MM.1S (cell line): ENCODE measurements around the gene TRIB2.

Source experiments
- DNase-seq: peaks from one replicate; pipeline ENCODE4 v3.0.0-alpha.2; 2015
- H2AFZ ChIP-seq: fragments of 300-600 bp; sonication (generic); 2 replicates; pipeline ENCODE4 v1.6.0; 2016; ENCODE audit warnings: antibody characterized with exemption, low read length
- H3F3A ChIP-seq: fragments of 300-600 bp; sonication (generic); 2 replicates; pipeline ENCODE4 v1.6.1; 2016; ENCODE audit warnings: mild to moderate bottlenecking, antibody characterized with exemption, low read length, moderate library complexity, mixed read lengths; ENCODE audit not compliant: insufficient read depth
- H3K27ac ChIP-seq: fragments of 300-600 bp; sonication (generic); 2 replicates; pipeline ENCODE4 v1.5.1; 2016; ENCODE audit warnings: mild to moderate bottlenecking, low read length
- H3K27me3 ChIP-seq: fragments of 300-600 bp; sonication (generic); replicated peaks from 2 replicates; pipeline ENCODE4 v1.6.0; 2016; ENCODE audit warnings: low read length; ENCODE audit not compliant: insufficient read depth
- H3K36me3 ChIP-seq: fragments of 300-600 bp; sonication (generic); replicated peaks from 2 replicates; pipeline ENCODE4 v1.6.1; 2016; ENCODE audit warnings: mild to moderate bottlenecking, low read length, mixed read lengths; ENCODE audit not compliant: insufficient read depth
- H3K4me1 ChIP-seq: fragments of 300-600 bp; sonication (generic); 2 replicates; pipeline ENCODE4 v1.6.1; 2016; ENCODE audit warnings: low read length, mixed read lengths
- H3K4me2 ChIP-seq: fragments of 300-600 bp; sonication (generic); 2 replicates; pipeline ENCODE4 v1.6.0; 2016; ENCODE audit warnings: low read depth, low read length
- H3K4me3 ChIP-seq: fragments of 300-600 bp; sonication (generic); 2 replicates; pipeline ENCODE4 v1.5.1; 2016; ENCODE audit warnings: low read length, mixed read lengths
- H3K79me2 ChIP-seq: fragments of 300-600 bp; sonication (generic); 2 replicates; pipeline ENCODE4 v1.6.1; 2016; ENCODE audit warnings: mixed run types, low read length, mixed read lengths
- H3K9ac ChIP-seq: fragments of 300-600 bp; sonication (generic); 2 replicates; pipeline ENCODE4 v1.6.1; 2016; ENCODE audit warnings: low read length, mixed read lengths
- H3K9me2 ChIP-seq: fragments of 300-600 bp; sonication (generic); replicated peaks from 2 replicates; pipeline ENCODE4 v1.6.1; 2016; ENCODE audit warnings: mild to moderate bottlenecking, low read length, mixed read lengths; ENCODE audit not compliant: insufficient read depth
- H3K9me3 ChIP-seq: fragments of 300-600 bp; sonication (generic); replicated peaks from 2 replicates; pipeline ENCODE4 v1.6.1; 2016; ENCODE audit warnings: mild to moderate bottlenecking, low read length, mixed read lengths; ENCODE audit not compliant: insufficient read depth
- H4K20me1 ChIP-seq: fragments of 300-600 bp; sonication (generic); 2 replicates; pipeline ENCODE4 v1.6.1; 2016; ENCODE audit warnings: mild to moderate bottlenecking, low read length, moderate library complexity, mixed read lengths; ENCODE audit not compliant: insufficient read depth
- CTCF ChIP-seq: fragments of 300-600 bp; sonication (generic); IDR thresholded peaks from 2 replicates; pipeline ENCODE4 v1.5.1; 2016; ENCODE audit warnings: antibody characterized with exemption, low read length, mixed read lengths
- EZH2 ChIP-seq: fragments of 300-600 bp; sonication (generic); optimal IDR thresholded peaks from 2 replicates; pipeline ENCODE3; 2017; ENCODE audit warnings: low read depth, mild to moderate bottlenecking, antibody characterized with exemption, low read length, mixed read lengths
- EZH2phosphoT487 ChIP-seq: fragments of 300-600 bp; sonication (generic); IDR thresholded peaks from 2 replicates; pipeline ENCODE4 v1.6.1; 2018; ENCODE audit warnings: antibody characterized with exemption, low read length

The TRIB2 gene

GRCh38 chr2:12683457-12684100 lies 33.2 kb upstream of the TRIB2 start:
- Histone ChIP-seq H3K36me3 (no peaks in the 10 kb centered on the region), H2AFZ (no peak overlapping the region), H3F3A (no peaks in the 10 kb centered on the region), H3K27me3 (no peaks in the 10 kb centered on the region), H3K9me2 (no peaks in the 10 kb centered on the region), H3K4me3 (no peak overlapping the region), H3K4me1 (no peaks in the 10 kb centered on the region), H3K9me3 (no peaks in the 10 kb centered on the region), H3K4me2 (no peak overlapping the region), H3K27ac (no peak overlapping the region), H4K20me1 (no peaks in the 10 kb centered on the region), H3K79me2 (no peaks in the 10 kb centered on the region), H3K9ac (no peak overlapping the region)
- TF ChIP-seq CTCF = no peak
- TF ChIP-seq EZH2phosphoT487 = no peak
- no peak for TF ChIP-seq EZH2
- no peak for DNase-seq

- Histone ChIP-seq H3F3A (no peaks in the 10 kb centered on the region), H3K4me3 (no peak overlapping the region), H3K9ac (no peak overlapping the region), H3K4me2 (no peak overlapping the region), H3K36me3 (no peaks in the 10 kb centered on the region), H3K4me1 (no peaks in the 10 kb centered on the region), H4K20me1 (no peaks in the 10 kb centered on the region), H2AFZ (no peak overlapping the region), H3K27me3 (no peaks in the 10 kb centered on the region), H3K9me2 (no peaks in the 10 kb centered on the region), H3K9me3 (no peaks in the 10 kb centered on the region), H3K27ac (no peak overlapping the region), H3K79me2 (no peaks in the 10 kb centered on the region)
- TF ChIP-seq CTCF = no peak
- TF ChIP-seq EZH2phosphoT487 = no peak
- TF ChIP-seq EZH2 = no peak
- no peak for DNase-seq
These were observed 32.2 kb upstream of the TRIB2 start for GRCh38 chr2:12684471-12684936.

GRCh38 chr2:12685145-12685544 lies 31.6 kb upstream of the TRIB2 start:
- Histone ChIP-seq H3F3A (no peaks in the 10 kb centered on the region), H3K9me2 (no peaks in the 10 kb centered on the region), H4K20me1 (no peaks in the 10 kb centered on the region), H3K9me3 (no peaks in the 10 kb centered on the region), H3K4me2 (no peak overlapping the region), H3K9ac (no peak overlapping the region), H3K36me3 (no peaks in the 10 kb centered on the region), H3K27me3 (no peaks in the 10 kb centered on the region), H3K27ac (no peak overlapping the region), H3K4me3 (no peak overlapping the region), H2AFZ (no peak overlapping the region), H3K79me2 (no peaks in the 10 kb centered on the region), H3K4me1 (no peaks in the 10 kb centered on the region)
- TF ChIP-seq CTCF (no peak), EZH2 (no peak), EZH2phosphoT487 (no peak)
- no peak for DNase-seq
